ENCODE measurements around the gene SIK3.
"Not testable (repeated sequence)": the region's sequence is repeated elsewhere in the genome, so short reads cannot be mapped to it uniquely, and the experiment has no call there.

SIK3 gene

DNA sequence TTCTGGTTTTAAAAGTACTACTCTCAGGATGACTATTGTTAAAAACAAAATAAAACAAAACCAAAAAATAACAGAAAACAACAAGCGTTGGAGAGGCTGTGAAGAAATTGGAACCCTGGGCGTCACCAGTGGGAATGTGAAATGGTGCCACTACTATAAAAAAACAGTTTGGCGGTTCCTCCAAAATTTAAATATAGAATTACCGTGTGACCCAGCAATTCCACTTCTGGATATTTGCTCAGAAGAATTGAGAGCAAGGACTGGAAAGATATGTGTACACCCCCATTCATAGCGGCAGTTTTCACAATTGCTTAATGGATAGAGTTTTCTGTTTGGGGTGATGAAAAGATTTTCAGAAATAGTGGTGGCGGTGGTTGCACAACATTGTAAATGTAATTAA is 283.7 kb downstream of the SIK3 start:
- no peak for DNase-seq

DNA sequence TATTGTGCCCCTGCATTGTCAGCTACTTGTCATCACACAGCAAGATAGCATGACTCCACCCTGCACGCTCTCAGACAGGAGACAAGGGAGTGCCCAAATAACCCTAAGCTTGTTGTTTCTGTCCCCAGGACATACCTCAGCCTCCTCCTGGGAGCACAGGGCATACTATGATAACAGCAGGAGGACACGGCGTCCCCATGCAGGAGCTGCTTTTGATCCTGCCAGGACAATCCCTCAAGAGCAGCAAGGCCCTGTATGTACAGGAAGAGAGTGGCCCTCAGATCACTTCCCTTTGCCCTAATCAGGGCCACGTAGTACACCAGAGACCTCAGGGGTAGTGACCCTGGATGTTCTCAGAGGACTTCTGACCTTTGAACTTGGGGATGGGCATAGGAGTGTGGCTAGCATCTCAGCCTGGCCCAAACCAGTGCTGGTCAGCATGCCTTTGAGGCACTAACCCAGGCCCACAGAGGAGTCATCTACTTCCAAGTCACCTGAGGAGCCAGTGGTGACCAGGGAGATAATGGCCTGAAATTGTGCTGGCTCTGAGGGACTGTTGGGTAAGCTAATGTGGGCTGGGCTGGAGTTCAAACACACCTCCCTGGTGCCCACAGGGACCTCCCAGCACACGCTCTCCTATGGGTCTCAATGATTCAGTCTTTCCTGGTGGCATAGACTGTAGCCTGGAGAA is 284.3 kb downstream of the SIK3 start:
- DNase-seq = no peak

DNA sequence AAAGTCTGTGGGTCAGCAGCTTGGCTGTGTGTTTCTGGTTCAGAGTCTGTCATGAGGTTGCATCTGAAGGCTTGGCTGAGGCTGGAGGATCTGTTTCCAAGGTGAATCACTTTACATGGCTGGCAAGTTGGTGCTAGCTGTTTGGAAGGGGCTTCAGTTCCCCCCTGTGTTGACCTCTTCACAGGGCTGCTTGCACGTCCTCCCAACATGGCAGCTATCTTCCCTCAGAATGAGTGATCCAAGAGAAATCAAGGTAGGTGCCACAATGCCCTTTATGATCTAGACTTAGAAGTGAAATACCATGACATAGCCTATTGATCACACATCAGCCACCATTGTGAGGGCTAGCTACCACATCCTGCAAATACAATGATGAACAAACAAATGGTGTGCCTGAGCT is 285.1 kb downstream of the SIK3 start:
- DNase-seq = no peak

- DNase-seq = no peak
Measured at GRCh38 chr11:116812109-116812508, 286.1 kb downstream of the SIK3 start.

GRCh38 chr11:116811194-116811593 is 287.0 kb downstream of the SIK3 start:
- DNase-seq = no peak

DNA sequence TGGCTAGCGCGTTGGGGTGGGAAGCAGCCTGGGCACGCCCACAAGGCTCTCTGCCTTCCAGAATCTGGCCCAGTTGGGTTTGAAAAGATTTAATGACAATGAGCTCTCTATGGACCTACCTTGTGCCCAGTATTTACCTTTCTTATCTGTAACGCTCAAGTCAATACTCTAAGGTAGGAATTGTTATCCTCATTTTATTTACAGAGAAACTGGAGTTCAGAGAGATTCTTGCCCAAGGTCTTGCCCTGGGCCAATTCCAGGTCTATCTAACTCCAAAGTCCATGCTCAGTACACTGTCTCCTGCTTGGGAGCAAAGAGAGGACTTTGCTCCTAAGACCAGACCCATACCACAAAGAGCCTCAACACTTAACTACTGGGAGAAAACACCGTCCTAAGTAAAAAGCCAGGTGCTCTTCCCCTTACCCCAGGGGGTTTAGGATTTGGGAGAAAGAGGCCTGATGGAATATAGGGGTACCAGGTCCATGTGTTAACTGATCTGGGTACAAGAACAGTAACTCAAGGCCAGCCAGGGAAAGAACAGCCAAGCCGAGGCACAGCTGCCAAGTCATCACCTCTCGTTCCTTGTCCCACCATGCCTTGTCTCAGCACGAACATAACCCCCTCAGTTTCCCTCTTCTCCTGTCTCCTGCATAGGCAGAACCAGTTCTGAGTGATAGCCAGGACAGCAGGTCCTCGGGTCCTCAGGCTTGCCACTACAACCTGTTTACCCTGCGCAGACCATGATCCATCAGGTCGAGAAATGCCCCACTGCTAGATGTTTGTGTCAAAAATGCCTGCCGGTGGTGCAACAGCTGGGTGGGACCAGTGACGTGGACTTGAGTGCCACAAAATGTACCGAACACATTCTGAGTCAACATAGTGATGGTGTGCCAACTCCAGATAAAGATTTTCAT is 289.7 kb downstream of the SIK3 start:
- DNase-seq = no peak

GRCh38 chr11:116807601-116808261 is 290.5 kb downstream of the SIK3 start:
- DNase-seq = no peak

GRCh38 chr11:116804001-116804400 is 294.2 kb downstream of the SIK3 start:
- no peak for DNase-seq

DNA sequence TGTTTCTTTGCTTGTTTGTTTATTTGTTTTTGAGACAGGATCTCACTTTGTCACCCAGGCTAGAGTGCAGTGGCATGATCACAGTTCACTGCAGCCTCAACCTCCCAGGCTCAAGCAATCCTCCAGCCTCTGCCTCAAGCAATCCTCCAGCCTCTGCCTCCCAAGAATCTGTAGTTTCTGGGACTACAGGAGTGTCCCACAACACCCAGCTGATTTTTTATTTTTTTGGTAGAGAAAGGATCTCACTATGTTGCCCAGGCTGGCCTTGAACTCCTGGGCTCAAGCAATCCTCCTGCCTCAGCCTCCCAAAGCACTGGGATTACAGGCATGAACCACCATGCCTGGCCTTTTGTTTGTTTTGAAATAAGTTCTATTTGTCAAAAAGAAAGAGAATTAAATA is 296.6 kb downstream of the SIK3 start:
- not testable (repeated sequence) for DNase-seq

GRCh38 chr11:116800610-116801009 is 297.6 kb downstream of the SIK3 start:
- DNase-seq = no peak

GRCh38 chr11:116798368-116798767 is 299.9 kb downstream of the SIK3 start:
- DNase-seq = no peak

GRCh38 chr11:116797816-116798215 is 300.4 kb downstream of the SIK3 start:
- DNase-seq = no peak

- no peak for DNase-seq
Measured at GRCh38 chr11:116796548-116796947, 301.7 kb downstream of the SIK3 start.

GRCh38 chr11:116794851-116795250 is 303.4 kb downstream of the SIK3 start:
- no peak for DNase-seq

- DNase-seq = no peak
Measured at GRCh38 chr11:116793772-116794097, 304.5 kb downstream of the SIK3 start.
